HG03442 (cell line): ENCODE measurements around the gene PAX7.
"Not testable (repeated sequence)": the region's sequence is repeated elsewhere in the genome, so short reads cannot be mapped to it uniquely, and the experiment has no call there.

ENCODE experiments used
- ATAC-seq: cut with Tn5 transposase; IDR thresholded peaks from one replicate; pipeline ENCODE4 v1.9.1; 2021; ENCODE audit warnings: mild to moderate bottlenecking, moderate library complexity; ENCODE audit not compliant: unreplicated experiment

PAX7 gene

DNA sequence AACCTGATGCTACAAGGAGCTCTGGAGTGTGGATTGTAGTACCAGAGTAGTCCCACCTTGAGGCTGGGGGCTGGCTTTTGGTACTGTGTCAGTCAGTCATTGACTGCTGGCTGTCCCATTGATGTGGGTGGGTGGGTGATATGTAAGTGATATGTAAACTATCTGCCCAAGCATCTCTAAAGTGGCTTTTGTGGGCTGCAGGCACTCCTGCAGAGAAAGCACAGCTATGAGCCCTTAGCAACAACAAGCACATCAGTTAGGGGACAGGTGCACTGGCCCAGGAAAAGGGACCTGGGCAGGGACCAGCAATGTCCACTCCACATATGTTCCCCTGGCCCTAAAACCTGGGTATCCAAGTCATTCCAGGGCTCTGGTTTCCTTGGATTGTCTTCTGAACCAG lies 118.9 kb downstream of the PAX7 start:
- ATAC-seq = no peak

DNA sequence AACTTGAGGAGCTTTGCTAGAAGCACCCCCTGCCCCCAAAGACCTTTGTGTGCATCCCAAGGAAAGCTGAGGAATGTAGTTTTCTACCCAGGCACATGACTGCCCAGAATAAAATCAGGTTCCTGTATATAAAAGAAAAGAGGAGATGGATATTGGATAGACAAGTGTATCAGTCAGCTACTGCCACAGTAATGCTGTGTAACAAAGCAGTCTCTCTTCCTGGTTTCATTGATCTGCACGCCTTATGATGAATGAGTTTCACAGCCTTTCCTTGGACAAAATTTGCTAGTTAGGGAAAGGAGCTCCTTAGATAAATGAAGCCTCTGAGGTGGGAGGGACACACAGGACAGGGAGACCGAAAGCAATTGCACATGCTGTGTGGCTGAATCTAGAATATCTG lies 120.0 kb downstream of the PAX7 start:
- ATAC-seq = no peak

DNA sequence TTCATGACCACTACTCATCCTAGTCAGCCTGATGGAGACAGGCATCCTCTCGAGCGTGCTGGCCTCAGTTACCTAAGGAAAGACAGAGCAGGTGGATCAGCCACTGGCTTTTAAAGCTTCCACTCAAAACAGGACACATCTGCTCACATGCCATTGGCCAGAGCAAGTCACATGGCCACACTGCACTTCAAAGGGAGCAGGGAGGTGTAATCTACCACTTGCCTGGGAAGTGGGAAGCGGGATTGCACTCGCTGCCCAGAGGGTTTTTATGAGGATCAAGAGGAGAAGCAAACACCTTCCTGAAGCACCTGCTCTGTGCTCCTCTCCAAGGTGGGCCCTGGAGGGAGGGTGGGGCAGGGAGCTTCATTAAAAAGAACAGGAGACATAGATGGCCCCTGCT lies 120.8 kb downstream of the PAX7 start:
- ATAC-seq = no peak

DNA sequence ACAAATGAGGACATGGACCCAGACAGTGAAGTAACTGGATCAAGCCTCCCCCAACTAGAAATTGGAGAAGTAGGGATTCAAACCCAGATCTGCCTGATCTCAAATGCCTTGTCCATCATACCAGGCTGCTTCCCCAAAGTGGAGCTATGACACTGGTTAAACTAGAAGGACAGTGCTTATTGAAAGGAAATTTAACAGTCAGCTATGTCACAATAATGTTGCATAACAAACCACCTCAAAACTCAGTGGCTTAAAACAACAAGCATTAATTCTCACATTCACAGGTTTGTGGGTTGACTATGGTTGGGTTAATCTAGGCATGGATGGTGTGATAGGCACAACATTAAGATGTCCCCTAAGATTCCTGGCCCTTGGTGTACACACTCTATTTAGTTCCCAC lies 121.8 kb downstream of the PAX7 start:
- ATAC-seq = no peak

DNA sequence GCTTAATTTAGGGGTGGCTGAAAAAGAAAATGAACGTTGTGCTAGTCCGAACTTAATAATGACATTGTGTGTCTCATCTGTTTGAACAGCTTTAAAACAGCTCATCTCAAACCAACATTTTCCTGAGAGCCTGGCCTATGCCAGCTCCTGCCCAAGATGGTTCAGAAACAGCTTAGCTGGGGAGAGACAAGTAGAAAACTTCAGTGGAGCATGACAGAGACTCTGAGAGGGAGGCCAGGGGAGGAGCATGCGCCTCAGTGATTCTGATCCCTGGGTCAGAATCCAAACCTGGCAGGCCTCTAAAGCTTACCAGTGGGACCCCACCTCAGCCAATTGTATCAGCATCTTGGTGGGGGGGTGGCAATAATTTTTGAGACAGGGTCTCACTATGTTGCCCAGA lies 129.5 kb downstream of the PAX7 start:
- ATAC-seq = no peak

DNA sequence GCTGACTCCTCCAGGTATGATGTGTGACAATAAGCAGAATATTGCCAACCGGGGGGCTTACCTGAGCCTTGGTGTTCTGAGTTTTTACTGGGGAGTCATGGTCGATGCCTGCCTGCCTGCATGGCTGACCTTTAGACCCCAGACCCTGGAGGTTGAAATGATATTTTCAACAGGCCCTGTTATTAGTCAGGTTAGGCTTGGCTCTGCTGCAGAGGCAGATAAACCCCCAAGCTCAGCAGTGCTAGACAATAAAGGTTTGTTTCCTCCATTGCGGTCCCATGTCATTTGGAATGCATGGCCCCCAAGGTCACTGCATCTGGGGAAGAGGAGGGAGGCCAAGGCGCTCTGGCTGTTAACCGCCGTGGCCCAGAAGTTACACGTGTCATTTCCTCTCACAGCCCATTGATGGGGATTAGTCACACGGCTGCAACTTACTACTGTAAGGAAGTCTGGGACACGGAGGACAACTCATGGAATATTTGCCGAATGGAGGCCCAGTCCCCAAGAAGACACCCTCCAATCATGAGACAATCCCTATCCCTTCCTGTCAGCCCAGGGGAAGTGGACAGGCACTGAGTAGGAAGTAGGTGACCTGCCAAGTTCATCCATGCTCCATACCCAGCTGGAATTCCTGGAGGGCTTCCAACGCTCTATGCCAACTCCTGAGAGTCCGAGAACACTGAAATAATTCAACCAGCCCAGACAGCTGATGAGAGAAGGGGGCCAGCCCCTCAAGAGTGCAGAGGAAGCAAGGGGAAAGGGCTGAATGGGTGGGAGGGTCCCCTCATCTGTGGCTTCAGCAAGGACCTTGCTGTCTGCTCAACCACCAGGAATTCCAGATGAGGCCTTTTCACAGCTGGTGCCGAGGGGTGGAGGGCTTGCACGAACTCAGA lies 131.5 kb downstream of the PAX7 start:
- ATAC-seq = no peak

DNA sequence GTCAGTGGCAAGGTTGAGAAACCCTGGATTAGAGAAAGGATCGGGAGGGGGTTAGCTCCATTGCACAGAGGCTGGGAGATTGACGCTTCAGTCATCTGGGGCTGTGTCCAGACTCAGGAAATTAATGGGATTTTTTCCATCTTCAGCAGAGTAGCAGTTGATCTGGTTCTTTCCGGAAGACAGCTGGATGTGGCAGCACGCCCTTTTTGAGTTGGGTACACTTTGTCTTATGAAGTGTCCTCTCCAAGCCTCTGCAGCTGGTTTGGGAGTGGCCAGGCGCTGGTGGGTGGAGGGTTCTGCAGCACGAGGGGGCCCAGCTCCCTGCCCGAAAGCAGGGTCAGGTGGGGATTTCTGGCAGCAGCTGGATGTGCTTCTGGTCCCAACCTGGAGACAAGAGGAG lies 133.7 kb downstream of the PAX7 start:
- ATAC-seq = no peak

DNA sequence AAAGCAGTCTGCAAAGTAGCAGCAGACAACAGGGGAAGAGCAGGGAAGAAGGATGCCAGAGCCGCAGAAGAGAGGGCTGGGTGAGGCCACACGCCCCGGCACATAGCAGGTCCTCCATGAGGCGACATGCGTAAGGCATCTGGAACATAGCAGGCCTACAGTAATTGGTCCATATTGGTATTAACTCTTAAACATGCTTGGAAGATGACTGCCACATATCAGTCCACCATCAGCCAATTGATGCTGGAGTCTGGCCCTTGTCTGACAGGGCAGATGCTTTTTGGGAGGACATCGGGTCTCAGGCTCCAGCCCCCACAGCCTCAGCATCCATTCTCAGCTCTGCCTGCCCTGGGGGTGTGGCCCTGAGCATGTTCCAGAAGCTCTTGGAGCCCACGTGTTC lies 135.1 kb downstream of the PAX7 start:
- ATAC-seq = no peak

DNA sequence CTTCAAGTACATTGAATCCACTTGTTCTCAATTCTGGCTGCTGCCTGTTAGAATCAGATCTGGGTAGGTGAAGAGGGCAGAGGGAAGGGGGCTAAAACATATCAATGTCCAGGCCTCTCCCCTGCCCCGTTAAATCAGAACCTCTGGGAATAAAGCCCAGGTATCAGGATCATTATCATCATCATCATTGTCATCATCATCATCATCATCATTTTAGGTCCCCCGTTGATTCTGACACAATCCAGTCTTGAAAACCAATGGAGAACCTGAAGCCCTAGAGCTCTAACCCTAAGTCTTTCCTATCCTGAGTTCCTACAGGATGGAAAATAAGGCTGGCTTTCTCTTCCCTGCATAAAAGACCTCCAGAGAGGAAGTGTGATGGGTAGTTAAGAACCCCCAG lies 135.7 kb downstream of the PAX7 start:
- ATAC-seq = no peak

DNA sequence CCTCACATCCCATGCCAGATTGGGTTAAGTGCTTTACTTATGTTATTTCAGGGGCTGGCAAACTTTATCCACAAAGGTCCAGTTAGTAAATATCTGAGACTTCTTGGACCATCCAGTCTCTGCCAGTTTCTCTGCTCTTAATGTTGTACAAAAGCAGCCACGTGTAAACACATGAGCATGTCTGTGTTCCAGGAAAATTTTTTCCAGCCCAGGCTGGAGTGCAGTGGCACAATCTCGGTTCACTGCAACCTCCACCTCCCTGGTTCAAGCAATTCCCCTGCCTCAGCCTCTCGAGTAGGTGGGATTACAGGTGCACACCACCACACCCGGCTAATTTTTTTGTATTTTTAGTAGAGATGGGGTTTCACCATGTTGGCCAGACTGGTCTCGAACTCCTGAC lies 136.9 kb downstream of the PAX7 start:
- not testable (repeated sequence) for ATAC-seq

DNA sequence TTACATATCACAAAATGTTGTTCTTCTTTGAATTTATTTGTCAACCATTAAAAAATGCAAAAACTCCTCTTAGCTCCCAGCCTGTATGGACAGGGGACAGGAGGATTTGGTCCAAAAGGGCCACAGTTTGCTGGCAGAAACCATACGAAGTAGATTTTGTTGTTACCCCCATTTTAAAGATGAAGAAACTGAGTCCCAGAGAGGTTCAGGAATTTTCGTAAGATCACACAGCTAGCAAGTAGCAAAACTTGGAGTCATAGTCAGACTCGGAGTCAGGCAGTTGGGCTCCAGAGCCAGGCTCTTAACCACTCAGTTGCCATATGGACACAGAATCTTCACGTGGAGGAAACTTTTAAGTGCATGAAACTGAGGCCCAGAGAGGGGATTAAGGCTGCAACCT lies 137.4 kb downstream of the PAX7 start:
- no peak for ATAC-seq

DNA sequence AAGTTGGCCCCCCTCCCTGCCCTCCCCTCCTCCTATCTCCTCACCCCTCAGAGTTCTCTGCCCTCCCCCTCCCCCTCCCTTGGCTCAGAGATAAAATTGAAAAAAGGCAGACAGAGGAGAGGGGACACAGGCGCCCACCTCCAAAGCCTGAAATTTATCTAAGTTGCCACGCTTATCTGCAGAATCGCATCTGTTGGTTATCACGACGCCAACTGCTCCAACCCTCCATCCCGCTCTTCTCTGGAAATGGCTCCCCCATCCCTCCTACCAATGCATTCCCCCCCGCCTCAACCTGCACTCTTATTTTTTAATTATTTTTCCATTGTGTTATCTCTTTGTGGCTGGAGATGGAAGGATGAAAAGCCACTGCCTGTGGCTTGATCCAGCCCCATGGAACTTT lies 138.5 kb downstream of the PAX7 start:
- no peak for ATAC-seq

DNA sequence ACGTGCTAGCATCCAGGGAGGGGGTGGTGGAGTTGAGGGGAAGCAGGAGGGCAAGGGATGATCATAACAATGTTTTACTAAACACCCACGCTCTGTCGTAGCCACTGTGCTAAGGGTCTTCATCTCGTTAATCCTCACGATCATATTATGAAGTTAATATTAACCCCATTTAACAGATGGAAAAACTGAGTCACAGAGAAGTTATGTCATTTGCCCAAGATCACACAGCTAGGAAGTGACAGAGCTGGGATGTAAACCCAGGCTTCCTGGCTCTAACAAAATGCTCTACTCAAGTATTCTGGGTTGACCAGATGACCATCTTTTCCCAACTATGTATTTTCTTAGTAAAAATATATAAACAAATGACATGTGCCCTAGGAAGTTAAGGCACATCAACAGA lies 140.2 kb downstream of the PAX7 start:
- no peak for ATAC-seq

DNA sequence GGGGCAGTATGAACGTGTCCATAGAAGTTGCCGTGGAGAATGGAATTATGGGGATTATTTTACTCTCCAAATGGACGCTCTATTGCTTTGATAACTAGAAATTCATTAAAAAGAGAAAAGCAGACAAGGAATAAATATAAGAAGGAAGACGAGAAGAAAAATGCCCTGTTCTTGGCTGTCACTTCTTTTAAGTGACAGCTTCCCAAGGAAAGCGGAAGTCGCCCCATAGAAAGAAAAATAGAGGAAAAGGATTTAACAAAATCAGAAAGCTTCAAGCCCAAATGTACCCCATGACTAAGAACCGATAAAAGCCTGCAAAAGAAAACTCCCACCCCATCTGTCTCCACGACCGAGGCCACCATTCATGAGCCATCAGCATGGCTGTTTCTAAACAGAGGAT lies 143.1 kb downstream of the PAX7 start:
- ATAC-seq = no peak

DNA sequence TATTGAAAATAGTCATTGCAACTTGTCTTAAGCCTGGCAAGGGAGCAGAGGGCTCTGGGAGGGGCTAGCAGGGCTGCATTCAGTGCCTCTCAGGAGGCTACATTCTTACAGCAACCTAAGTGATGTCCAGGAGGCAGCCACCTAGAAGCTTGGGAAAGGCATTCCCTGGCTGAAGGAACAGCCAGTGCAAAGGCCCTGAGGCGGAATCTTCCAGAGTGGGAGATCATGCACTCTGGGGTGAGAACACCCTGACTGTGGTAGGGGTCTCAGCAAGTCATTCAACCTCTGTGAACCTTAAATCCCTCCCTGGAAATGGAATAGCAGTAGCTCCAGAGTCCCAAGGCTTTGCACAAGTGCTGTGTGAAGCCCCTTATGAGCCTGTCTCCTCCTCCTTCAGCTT lies 144.7 kb downstream of the PAX7 start:
- ATAC-seq = no peak

DNA sequence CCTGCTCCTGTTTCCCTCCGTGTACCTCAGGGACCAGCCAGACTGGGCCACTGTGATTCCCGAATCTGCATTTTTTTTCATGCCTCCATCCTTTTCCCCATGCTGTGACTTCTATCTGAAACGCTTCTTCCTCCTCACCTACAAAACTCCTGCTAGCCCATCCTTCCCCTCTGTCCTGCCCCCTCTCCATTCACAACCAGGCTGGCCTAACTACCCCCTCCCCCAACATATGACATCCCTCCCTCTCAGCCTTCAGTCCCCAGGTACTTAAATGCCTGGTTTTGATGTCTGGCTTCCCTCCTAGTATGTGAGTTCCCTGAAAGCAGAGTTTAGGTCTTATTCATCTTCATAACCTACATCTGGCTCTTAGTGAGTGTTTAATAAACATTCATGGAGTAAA lies 146.1 kb downstream of the PAX7 start:
- ATAC-seq = no peak

DNA sequence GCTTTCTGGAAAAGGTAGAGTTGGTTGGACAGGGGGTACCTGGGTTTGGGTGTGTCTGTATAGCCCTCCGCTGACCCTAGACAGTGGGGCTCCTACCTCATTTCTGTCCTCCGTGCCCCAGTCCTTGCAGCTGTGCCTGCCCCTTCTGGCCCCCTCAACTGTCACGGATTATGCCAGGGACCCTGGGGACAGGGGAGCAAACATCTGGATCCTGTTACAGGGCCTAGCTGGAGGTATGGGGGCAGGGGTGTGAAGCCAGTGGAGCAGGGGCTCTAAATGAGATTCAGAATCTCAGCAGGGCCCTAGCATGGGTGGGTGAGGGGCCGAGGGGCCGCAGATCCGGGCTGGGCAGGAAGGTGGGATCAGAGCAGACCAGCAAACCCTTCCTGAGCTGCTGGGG lies 147.8 kb downstream of the PAX7 start:
- ATAC-seq = no peak

DNA sequence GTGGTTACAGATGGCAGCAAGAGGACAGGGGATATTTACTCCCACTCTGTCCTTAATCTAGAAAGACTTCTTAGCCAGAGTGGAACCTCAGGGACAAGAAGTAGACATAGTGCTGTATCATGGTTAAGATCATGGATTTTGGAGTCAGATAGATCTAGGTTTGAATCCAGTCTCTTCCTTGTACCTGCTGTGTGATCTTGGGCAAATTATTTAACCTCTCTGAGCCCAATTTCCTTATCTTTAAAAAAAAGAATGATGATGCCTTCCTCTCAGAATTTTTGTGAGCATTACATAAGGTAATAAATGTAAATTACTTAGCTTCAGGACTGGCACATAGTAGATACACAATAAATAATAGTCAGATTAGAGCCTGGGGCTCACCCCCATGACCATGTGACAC lies 150.4 kb downstream of the PAX7 start:
- no peak for ATAC-seq

DNA sequence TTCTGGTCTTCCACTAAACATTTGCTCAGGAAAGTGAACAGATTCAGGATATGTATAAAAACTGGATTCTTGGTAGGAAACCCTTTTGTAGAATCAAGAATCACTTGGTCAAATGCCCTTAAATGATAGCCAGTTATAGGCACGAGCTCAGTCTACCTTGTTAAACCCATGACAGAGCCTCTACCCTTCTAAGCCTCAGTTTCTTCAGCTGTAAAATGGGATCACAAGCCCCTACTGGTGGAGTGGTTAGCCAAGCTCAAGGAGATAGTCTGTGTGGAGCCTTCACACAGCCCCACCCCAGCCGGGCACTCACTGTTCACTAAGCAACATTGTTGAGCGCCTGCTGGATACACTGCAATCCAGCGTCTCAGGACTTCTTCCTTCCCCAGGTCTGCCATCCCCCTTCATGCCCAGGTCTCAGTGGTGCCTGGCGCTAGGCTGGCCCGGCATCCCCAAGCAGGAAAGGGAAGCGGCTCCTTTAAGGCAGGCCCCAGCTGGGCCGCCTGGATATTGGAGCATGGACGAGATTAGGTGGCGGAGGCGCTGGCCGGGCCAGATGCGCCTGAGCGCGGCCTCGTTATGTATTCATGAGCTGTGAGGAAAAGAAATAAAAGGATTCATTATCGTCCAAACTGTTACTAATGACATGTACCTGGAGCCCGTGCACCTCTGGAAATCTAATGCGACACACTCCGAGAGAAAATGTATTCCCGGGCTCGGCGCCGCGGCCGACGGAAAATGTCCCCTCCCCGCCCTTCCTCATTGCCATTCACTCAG lies 153.2 kb downstream of the PAX7 start:
- no peak for ATAC-seq

DNA sequence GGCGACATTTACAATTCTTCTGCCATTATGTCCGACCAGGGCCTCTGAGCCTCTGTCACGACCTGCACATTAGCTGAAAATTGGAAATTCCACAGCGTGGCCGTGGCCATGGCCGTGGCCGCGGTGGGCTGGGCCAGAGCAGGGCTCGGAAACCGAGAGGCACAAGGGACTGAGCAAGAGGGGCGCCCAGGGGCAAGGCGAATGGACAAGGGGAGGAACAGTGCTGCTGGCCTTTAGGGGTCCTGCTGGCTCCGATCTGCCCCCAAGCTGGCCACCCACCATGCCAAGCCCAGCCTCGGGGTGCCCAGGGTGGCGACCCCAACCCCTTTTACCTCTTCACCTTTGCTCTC lies 153.8 kb downstream of the PAX7 start:
- no peak for ATAC-seq

DNA sequence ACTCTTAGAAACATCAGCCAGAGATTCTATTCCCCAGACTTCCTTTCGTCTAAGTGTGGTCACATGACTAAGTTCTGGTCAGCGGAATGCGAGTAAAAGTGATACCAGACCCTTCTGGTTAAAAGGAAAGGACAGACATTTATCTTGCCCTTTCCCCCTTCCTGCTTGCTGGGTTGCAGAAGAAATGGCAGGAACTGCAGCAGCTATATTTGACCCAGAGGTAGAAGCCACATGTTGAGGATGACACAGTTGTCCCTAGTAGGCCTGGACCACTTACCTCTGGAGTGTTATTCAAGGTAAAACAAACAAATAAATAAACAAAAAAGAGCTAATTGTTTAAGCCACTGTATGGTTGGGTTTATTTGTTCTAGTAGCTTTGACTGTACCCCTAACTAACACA lies 155.5 kb downstream of the PAX7 start:
- no peak for ATAC-seq

DNA sequence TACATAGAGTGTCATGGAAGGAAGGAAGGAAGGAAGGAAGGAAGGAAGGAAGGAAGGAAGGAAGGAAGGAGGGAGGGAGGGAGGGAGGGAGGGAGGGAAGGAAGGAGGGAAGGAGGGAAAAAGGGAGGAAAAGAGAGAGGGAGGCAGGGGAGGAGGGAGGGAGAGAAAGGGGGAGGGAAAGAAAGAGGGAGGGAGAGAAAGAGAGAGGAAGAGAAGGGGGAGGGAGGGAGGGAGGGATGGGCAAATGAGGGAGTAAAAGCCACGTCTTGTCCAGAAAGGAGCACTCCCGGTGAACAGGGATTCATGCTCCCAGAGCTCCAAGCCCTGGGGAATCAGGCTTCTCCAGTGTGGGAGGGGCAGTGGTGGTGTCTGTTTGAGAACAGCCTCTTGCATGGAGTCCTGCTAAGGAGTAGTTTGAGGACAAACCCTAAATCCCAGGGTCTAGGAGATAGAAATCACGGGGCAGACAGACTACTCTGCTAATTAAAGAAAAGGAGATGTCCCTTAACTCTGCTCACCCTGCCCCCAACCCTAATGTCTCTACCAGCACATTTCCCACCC lies 157.3 kb downstream of the PAX7 start:
- no peak for ATAC-seq
